Cerebellar cortex (tissue), 1 donor: ENCODE results near the gene PHLDB1.
"Not testable (repeated sequence)": the region's sequence is repeated elsewhere in the genome, so short reads cannot be mapped to it uniquely, and the experiment has no call there.

Experiments used
- DNase-seq: peaks from one replicate; pipeline ENCODE4 v3.0.0-alpha.2; 2015; ENCODE audit warnings: low spot score

PHLDB1 gene

GRCh38 chr11:118658429-118659313 is 51.3 kb downstream of the PHLDB1 start:
- no peak for DNase-seq

- peak; percentile 88 for DNase-seq
Measured at GRCh38 chr11:118659314-118659952, 52.0 kb downstream of the PHLDB1 start.

- no peak for DNase-seq
Measured at GRCh38 chr11:118659953-118660680, 52.7 kb downstream of the PHLDB1 start.

- DNase-seq = peak; percentile 9
Measured at GRCh38 chr11:118660681-118661424, 53.4 kb downstream of the PHLDB1 start.

- DNase-seq = no peak
Measured at GRCh38 chr11:118661425-118662301, 54.2 kb downstream of the PHLDB1 start.

- DNase-seq = no peak
Measured at GRCh38 chr11:118662401-118663271, 55.2 kb downstream of the PHLDB1 start.

- no peak for DNase-seq
Measured at GRCh38 chr11:118663381-118663780, 56.0 kb downstream of the PHLDB1 start.

- DNase-seq = no peak
Measured at GRCh38 chr11:118663902-118664301, 56.5 kb downstream of the PHLDB1 start.

GRCh38 chr11:118666371-118666770 is 59.0 kb downstream of the PHLDB1 start:
- no peak for DNase-seq

GRCh38 chr11:118670063-118670462 is 62.6 kb downstream of the PHLDB1 start:
- DNase-seq = no peak

GRCh38 chr11:118671254-118671653 is 63.8 kb downstream of the PHLDB1 start:
- DNase-seq = no peak

- no peak for DNase-seq
Measured at GRCh38 chr11:118672846-118673245, 65.4 kb downstream of the PHLDB1 start.

- DNase-seq = peak; percentile 77
Measured at GRCh38 chr11:118673361-118674081, 66.1 kb downstream of the PHLDB1 start.

GRCh38 chr11:118674082-118674435 is 66.6 kb downstream of the PHLDB1 start:
- DNase-seq = no peak

GRCh38 chr11:118677977-118678376 is 70.6 kb downstream of the PHLDB1 start:
- DNase-seq = no peak

GRCh38 chr11:118678908-118679307 is 71.5 kb downstream of the PHLDB1 start:
- peak; percentile 88 for DNase-seq

- DNase-seq = peak; percentile 48
Measured at GRCh38 chr11:118679483-118679882, 72.1 kb downstream of the PHLDB1 start, which contains the start of gene TREH. Gene TREH (minus strand): TSS chr11:118679650. CDS start chr11:118679627, 23 bp downstream.

GRCh38 chr11:118682372-118682771 is 75.0 kb downstream of the PHLDB1 start:
- no peak for DNase-seq

- not testable (repeated sequence) for DNase-seq
Measured at GRCh38 chr11:118682939-118683338, 75.5 kb downstream of the PHLDB1 start.
